OCI-LY1 (cell line): ENCODE measurements around the gene ANKRD30A.

Experiments
- H2AFZ ChIP-seq: fragments of 200-600 bp; sonication (generic), shearing (Covaris generic); 2 replicates; pipeline ENCODE4 v1.6.0; 2014; ENCODE audit warnings: antibody characterized with exemption, mild to moderate bottlenecking, low read length
- H3F3A ChIP-seq: fragments of 200-600 bp; sonication (generic), shearing (Covaris generic); 2 replicates; pipeline ENCODE4 v1.6.0; 2014; ENCODE audit warnings: mild to moderate bottlenecking, antibody characterized with exemption, low read length, moderate library complexity; ENCODE audit not compliant: insufficient read depth
- H3K27ac ChIP-seq: fragments of 200-600 bp; sonication (generic); 2 replicates; pipeline ENCODE4 v1.5.1; 2014; ENCODE audit warnings: low read length, mixed run types, mild to moderate bottlenecking, low read depth; ENCODE audit not compliant: poor library complexity, severe bottlenecking
- H3K27me3 ChIP-seq: fragments of 200-600 bp; sonication (generic); 2 replicates; pipeline ENCODE4 v1.6.0; 2014; ENCODE audit warnings: antibody characterized with exemption, mild to moderate bottlenecking, low read length, moderate library complexity; ENCODE audit not compliant: insufficient read depth
- H3K36me3 ChIP-seq: fragments of 200-600 bp; sonication (generic); 2 replicates; pipeline ENCODE4 v1.6.1; 2014; ENCODE audit warnings: mild to moderate bottlenecking, antibody characterized with exemption, low read length, moderate library complexity, mixed read lengths; ENCODE audit not compliant: insufficient read depth
- H3K4me1 ChIP-seq: fragments of 200-600 bp; sonication (generic); 2 replicates; pipeline ENCODE4 v1.5.1; 2014; ENCODE audit warnings: mild to moderate bottlenecking, low read length, moderate library complexity; ENCODE audit not compliant: insufficient read depth, severe bottlenecking
- H3K4me2 ChIP-seq: fragments of 200-600 bp; sonication (generic), shearing (Covaris generic); 2 replicates; pipeline ENCODE4 v1.6.1; 2014; ENCODE audit warnings: low read length
- H3K4me3 ChIP-seq: fragments of 200-600 bp; sonication (generic); 2 replicates; pipeline ENCODE4 v1.5.1; 2014; ENCODE audit warnings: low read length, low read depth, mild to moderate bottlenecking, mixed read lengths; ENCODE audit not compliant: poor library complexity, severe bottlenecking
- H3K79me2 ChIP-seq: fragments of 200-600 bp; shearing (Covaris generic); 2 replicates; pipeline ENCODE4 v1.6.1; 2016; ENCODE audit warnings: mixed run types, low read length, mixed read lengths; ENCODE audit not compliant: insufficient read depth
- H3K9ac ChIP-seq: fragments of 200-600 bp; sonication (generic), shearing (Covaris generic); 2 replicates; pipeline ENCODE4 v1.6.1; 2014; ENCODE audit warnings: mild to moderate bottlenecking, low read length, mixed read lengths
- H3K9me2 ChIP-seq: fragments of 200-600 bp; sonication (generic), shearing (Covaris generic); 2 replicates; pipeline ENCODE4 v1.6.1; 2014; ENCODE audit warnings: low read depth, mild to moderate bottlenecking, low read length, mixed read lengths
- H3K9me3 ChIP-seq: fragments of 200-600 bp; shearing (Covaris generic); 2 replicates; pipeline ENCODE4 v1.6.1; 2014; ENCODE audit warnings: low read length, mixed read lengths
- H4K20me1 ChIP-seq: fragments of 200-600 bp; sonication (generic), shearing (Covaris generic); 2 replicates; pipeline ENCODE4 v1.6.0; 2016; ENCODE audit warnings: mild to moderate bottlenecking, low read length; ENCODE audit not compliant: insufficient read depth
- CTCF ChIP-seq: fragments of 200-600 bp; sonication (generic), shearing (Covaris generic); IDR thresholded peaks from 2 replicates; pipeline ENCODE4 v1.5.1; 2017; ENCODE audit warnings: mild to moderate bottlenecking, antibody characterized with exemption, low read length, moderate library complexity, mixed read lengths
- EZH2 ChIP-seq: fragments of 200-600 bp; sonication (generic), shearing (Covaris generic); IDR thresholded peaks from 2 replicates; pipeline ENCODE4 v1.8.0; 2017; ENCODE audit warnings: borderline replicate concordance, mixed run types, mild to moderate bottlenecking, antibody characterized with exemption, low read length, moderate library complexity, mixed read lengths

ANKRD30A gene

GRCh38 chr10:37206132-37206531, 80.7 kb downstream of the ANKRD30A start:
- Histone ChIP-seq H3K36me3 (no peaks in the 10 kb centered on the region), H2AFZ (no peak overlapping the region), H3K9ac (no peak overlapping the region), H3K4me1 (no peaks in the 10 kb centered on the region), H3K4me3 (no peak overlapping the region), H3K79me2 (no peaks in the 10 kb centered on the region), H3K27ac (no peak overlapping the region), H3K9me2 (no peaks in the 10 kb centered on the region), H3K9me3 (no peaks in the 10 kb centered on the region), H3F3A (no peaks in the 10 kb centered on the region), H4K20me1 (no peaks in the 10 kb centered on the region), H3K27me3 (no peaks in the 10 kb centered on the region), H3K4me2 (no peak overlapping the region)
- TF ChIP-seq CTCF: no peak
- TF ChIP-seq EZH2: no peak

- no peaks in the 10 kb centered on the region for H3K27me3 ChIP-seq
- no peak overlapping the region for H2AFZ ChIP-seq
- TF ChIP-seq EZH2 (no peak), CTCF (no peak)
- H3K4me2 ChIP-seq: no peak overlapping the region
- no peaks in the 10 kb centered on the region for H3K36me3 ChIP-seq
- H3K9me3 ChIP-seq: no peaks in the 10 kb centered on the region
- H3F3A ChIP-seq: no peaks in the 10 kb centered on the region
- H3K9me2 ChIP-seq: no peaks in the 10 kb centered on the region
- no peak overlapping the region for H3K4me3 ChIP-seq
- H3K4me1 ChIP-seq: no peaks in the 10 kb centered on the region
- H3K79me2 ChIP-seq: no peaks in the 10 kb centered on the region
- H3K9ac ChIP-seq: no peak overlapping the region
- no peak overlapping the region for H3K27ac ChIP-seq
- H4K20me1 ChIP-seq: no peaks in the 10 kb centered on the region
These were observed 95.5 kb downstream of the ANKRD30A start for GRCh38 chr10:37220866-37221265.

- Histone ChIP-seq H2AFZ (no peak overlapping the region), H3K9ac (no peak overlapping the region), H3F3A (no peaks in the 10 kb centered on the region), H3K27me3 (no peaks in the 10 kb centered on the region), H3K4me1 (no peaks in the 10 kb centered on the region), H3K79me2 (no peaks in the 10 kb centered on the region), H3K4me3 (no peak overlapping the region), H4K20me1 (no peaks in the 10 kb centered on the region), H3K9me3 (no peaks in the 10 kb centered on the region), H3K36me3 (no peaks in the 10 kb centered on the region), H3K27ac (no peak overlapping the region), H3K4me2 (no peak overlapping the region), H3K9me2 (no peaks in the 10 kb centered on the region)
- TF ChIP-seq CTCF (no peak), EZH2 (no peak)
These were observed 96.6 kb downstream of the ANKRD30A start for GRCh38 chr10:37222046-37222445.
